NT2/D1 (cell line): ENCODE data around the gene RPS27A.

Source experiments
- YY1 ChIP-seq: IDR thresholded peaks from 2 replicates; pipeline ENCODE4 v1.6.1; 2011; ENCODE audit not compliant: insufficient read length, insufficient read depth
- ZNF274 ChIP-seq: IDR thresholded peaks from 2 replicates; pipeline ENCODE4 v1.6.1; 2011; ENCODE audit warnings: mild to moderate bottlenecking, low read depth, low read length

DNA sequence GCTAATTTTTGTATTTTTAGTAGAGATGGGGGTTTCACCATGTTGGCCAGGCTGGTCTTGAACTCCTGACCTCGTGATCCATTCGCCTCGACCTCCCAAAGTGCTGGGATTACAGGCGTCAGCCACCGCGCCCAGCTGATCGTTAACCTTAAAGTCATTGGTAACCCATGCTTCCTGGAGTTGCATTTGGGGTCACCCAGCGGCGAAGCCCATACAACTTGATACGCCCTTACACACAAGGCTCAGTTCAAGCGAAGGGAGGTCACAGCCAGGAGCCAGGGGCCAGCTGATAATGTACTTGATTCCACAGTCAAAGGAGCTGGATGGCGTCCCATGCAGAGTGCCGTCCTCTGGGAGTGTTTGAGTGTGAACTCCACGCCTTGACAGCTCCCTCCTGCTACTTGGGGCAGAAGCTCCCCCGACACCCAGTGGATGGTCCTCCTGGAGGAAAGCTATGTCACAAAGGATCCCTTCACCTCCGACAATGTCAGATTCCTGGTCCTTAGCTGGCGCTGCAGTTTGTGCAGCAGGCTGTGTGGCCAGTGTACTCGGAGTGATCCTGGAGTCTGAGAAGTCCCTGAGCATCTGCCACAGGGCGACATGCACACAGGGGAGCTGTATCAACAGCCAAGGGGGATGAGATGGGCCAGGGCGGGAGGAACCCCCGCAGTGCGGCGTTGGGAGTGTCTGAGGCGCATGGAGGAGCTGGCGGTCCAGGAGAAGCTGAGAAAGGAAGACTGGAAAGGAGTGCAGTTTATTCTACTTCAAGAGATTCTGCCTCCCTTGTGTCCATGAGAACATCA, 8.3 kb upstream of the RPS27A start:
- TF ChIP-seq ZNF274 (no peak), YY1 (no peak)
